ENCODE results near the gene GADL1. TPM values are rescaled to one million over a fixed set of nuclear protein-coding genes. Genes with fewer than 3 reads are reported as not detected.

Gene GADL1
- polyA plus RNA-seq, 4 donors, result 2.8 to 4.3 (median 3.8) TPM

DNA sequence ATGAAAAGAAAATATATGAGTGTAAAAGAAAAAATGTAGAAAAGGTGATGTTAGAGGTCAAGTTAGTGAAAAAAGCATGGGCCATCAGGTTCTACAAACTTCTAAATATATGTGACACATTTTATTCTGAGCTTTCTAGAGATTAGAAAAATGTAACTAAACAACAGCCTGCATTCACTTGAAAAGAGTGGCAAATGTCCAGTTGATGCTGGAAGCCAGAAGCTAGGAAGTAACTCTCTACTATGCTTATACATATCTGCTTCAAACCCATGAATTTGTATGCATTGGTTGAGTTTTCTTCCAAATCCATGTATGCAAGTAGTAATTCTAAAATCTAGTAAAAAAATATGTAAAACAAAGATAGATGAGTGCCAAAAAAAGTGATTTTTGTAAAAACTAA is 164.5 kb downstream of the GADL1 start:
- no peak for DNase-seq (ENCODE audit: low read depth in 4 of 4, low spot score in 3 of 4)

DNA sequence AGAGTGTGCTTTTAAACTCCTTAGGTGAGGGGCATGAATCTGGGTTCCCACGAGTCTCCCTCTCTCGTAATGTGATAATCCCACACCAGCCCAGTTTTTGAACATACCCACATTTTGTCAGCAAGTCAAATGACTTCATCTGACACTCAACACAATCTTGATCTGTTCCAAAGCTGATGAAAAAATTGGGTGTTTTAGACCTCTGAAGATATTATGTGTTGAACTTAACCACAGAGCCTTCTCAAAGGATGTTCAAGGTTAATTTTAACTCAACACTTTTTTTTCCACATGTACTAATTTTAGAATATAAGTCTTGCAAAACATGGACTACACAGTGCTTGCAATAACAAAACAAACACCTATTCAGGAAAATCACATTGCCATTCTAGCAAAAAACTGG is 164.9 kb downstream of the GADL1 start:
- no peak for DNase-seq (ENCODE audit: low read depth in 4 of 4, low spot score in 3 of 4)

DNA sequence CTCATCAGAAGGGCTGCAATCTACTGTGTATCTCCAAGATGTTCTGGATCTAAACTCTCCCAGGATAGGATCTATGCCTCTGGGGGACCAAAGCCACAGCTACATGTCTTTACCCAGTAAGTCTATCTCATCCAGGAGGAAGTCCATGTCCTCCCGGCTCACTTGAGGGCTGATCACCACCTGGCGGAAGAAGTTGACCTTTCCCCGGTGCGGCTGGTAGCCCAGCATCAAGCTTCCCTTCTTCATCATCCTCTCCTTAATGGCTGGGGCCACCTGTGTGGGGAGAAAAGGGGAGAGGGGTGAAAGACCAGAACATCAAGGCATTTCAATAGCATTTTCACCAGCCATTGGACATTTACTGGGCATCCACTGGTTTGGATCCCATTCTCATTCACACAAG is 166.3 kb downstream of the GADL1 start:
- no peak for DNase-seq (ENCODE audit: low read depth in 4 of 4, low spot score in 3 of 4)

DNA sequence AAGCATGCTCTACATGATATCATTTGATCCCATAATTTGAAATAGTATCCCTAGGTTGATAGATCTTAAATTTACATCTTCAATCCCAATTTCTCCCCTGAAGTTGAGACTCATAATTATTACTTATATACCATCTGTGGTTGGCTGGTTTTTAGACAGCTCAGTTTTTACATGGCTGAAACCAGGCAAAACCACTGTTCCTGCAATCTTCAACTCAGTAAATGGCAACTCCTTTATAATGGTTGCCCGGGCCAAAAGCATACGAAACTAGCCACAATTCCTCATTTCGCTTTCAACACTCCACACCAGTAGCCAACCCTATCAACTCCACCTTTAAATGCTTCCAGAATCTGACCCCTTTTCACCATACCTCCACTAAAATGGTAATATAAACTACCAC is 169.6 kb downstream of the GADL1 start:
- DNase-seq (ENCODE audit: low read depth in 4 of 4, low spot score in 3 of 4), result no peak

DNA sequence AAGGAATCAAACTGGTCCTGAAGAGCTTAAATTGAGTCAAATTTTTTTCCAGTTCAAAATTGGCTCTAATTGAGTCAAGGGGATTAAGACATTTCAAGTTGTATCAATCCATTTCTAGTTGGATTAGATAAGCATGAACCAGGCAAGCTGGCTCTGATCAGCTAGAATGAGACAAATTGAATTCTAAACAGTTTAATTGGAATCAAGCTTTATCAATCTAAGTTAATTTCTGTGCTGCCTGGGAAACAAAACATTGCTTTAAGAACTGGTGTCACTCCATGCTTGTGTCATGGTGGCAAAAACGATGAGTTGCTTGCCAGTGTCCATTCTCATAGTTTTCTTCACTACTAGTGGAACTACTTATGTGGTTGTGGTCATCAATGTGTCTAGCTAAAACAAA is 171.2 kb downstream of the GADL1 start:
- DNase-seq (ENCODE audit: low read depth in 4 of 4, low spot score in 3 of 4), result no peak

DNA sequence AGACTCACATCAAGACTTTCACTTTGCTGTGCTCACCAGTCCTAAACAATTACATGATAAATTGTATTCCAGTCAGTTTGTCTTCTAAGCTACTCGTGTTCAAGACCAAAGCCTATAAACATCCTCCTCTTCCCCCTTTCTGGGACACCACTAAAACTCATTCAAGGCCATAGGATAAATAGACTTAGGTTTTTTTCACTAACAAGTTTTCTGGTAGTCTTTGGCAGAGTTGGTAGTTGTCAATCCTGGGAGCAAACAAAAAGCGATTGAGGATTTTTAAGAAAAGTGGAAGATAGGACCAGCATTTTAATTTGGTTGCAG is 173.2 kb downstream of the GADL1 start:
- no peak for DNase-seq (ENCODE audit: low read depth in 4 of 4, low spot score in 3 of 4)

DNA sequence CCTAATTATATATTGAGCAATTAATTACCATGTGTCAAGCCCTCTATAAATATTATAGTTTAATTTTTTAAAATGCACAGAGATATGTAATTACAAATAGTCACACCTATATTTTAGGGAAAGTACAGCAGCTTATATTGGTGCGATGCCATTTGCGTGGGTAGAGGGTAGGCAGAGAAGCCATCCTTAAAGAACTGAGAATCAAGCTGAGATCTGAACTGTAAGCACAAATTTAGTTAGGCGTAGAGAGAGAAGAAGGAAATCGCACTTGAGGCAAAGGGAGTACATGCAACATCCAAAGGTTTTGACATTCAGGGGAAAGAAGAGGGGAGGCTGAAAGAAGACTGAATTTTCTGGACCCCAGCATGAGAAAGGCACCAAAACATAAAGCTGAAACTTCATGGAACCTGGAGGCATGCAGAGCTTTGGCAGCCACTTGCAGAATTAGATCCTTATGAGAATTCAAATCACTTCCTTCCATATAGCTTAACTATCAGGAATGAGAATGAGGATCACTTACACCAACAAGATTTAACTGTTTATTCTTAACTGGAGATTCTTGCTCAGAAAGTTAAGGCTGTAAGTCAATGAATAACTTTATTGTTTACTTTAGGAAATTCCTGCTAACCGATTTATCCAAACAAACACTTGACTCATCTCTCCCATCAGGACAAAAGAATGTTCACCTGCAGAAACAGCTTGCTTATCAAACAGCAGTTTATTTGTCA is 173.7 kb downstream of the GADL1 start:
- no peak for DNase-seq (ENCODE audit: low read depth in 4 of 4, low spot score in 3 of 4)

DNA sequence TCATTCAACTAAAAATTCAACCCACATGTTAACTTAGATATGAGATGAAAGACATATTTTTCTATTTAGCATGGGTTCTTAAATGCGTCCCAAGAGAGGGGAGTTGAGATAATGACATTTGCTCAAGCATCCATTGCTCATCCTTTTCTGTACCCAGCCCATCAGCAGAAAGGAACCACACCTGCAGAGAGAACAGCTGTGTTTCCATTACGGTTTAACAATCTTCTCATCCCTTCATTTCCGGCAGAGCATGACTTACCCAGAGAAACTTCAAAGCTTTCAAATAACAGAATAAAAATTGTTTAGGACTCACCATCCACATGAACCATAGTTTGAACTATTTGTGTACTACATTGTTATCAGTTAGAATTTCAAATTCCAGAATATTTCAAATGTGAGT is 174.9 kb downstream of the GADL1 start:
- DNase-seq (ENCODE audit: low read depth in 4 of 4, low spot score in 3 of 4), result no peak

DNA sequence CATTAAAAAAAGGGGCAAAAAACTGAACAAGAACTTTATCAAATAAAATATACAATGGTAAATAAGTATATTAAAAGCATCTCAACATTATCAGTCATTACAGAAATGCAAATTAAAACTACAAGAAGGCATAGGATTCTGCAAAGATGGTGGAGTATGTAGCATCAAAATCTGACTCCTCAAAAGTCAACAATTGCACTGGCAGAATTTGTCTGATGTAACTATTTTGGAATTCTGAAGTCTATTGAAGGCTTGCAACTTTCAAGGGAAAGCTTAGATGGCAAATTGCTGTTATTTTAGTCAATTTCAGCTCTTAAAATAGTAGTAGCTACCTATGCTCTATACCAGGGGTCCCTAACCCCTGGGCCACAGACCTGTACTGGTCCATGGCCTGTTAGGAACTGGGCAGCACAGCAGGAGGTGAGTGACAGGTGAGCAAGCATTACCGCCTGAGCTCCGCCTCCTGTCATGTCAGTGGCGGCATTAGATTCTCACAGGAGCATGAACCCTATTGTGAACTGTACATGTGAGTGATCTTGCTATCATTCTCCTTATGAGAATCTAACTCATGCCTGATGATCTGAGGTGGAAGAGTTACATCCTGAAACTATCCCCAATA is 180.5 kb downstream of the GADL1 start:
- DNase-seq (ENCODE audit: low read depth in 4 of 4, low spot score in 3 of 4), result no peak

DNA sequence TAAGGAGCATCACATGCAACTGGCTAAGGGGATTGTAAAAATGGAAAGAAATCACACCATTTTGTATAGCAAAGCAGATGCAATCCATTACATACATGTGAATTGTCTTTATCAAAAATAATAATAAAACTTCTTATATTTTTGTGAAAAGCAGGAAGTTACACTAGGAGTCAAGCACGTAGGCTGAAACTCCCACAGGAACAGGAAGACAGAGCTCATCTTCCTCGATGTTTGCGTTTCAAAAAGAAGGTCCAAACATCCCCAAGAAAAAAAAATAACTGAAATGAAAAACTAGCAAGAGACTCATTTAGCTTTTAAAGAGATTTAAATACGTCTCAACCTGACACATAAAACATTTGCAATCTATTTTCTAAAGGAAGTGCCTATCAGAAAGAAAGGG is 181.5 kb downstream of the GADL1 start:
- no peak for DNase-seq (ENCODE audit: low read depth in 4 of 4, low spot score in 3 of 4)

DNA sequence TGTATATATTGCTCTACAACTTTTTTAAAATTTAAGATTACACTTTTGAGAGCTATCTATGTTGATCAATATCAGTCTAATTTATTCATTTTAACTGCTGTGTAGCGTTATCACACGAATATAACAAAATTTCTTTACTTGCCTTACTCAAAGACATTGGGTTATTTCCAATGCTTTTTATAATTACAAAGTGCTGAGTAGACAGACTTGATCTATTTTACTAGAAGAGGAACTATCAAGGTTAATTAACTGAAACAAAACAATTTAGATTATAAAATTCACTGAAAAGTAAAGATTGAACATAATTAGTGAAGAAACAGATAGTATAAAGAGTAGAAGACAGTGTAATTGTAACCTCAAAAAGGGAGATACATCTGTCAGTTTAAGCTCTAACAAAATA is 182.6 kb downstream of the GADL1 start:
- DNase-seq (ENCODE audit: low read depth in 4 of 4, low spot score in 3 of 4), result no peak

DNA sequence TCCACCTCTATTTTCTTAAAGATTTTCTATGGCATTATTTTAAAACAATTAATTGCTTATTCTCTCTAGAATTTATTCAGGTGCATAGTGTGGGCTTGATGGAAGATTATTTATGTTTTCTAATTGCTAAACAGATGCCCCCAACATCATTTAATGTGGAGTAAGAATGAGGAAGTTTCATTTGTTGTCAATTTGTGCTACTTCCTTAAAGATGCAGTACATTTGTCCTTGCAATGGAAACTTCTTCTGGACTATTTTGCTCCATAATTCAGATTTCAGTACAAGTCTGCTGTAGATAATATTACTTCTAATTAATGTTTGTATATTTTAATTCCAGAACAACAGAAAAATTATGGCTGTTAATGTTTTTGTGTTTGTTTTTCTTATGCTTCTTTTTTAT is 183.3 kb downstream of the GADL1 start:
- no peak for DNase-seq (ENCODE audit: low read depth in 4 of 4, low spot score in 3 of 4)

DNA sequence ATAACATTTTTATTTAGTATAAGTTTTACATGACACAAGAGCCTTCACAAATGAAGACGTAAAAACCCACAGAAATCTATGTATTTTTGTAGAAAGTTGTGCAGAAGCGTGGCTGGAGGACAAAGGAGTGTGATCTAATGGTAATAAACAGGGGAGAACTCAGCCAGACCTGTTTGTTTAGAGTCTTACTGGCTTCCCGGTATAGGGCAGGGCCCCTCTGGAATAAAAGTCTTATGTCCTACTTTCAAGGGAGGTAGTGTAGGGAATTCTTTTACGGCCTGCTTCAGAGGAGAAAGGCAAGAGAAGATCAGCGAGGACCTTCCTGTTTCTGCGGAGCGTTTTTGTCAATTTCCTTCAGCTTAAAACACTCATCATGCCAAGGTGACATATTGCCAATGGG is 184.4 kb downstream of the GADL1 start:
- DNase-seq (ENCODE audit: low read depth in 4 of 4, low spot score in 3 of 4), result no peak

DNA sequence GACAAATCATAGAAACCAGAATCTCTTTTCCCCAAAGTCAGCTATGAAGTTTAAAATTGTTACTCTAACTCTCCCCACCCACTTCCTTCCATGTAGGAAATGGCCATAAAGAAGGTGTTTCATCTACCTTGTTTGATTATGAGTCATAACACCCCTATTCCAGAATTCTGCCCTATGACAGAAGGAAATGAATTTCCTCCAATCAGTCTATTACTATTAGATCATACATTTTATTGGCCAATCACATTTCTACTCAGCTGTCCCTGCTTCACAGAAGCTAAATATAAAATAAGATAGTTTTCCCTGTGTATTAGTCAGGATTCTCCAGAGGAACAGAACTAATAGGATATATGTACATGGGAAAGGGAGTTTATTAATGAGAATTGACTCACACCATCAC is 186.0 kb downstream of the GADL1 start:
- no peak for DNase-seq (ENCODE audit: low read depth in 4 of 4, low spot score in 3 of 4)

DNA sequence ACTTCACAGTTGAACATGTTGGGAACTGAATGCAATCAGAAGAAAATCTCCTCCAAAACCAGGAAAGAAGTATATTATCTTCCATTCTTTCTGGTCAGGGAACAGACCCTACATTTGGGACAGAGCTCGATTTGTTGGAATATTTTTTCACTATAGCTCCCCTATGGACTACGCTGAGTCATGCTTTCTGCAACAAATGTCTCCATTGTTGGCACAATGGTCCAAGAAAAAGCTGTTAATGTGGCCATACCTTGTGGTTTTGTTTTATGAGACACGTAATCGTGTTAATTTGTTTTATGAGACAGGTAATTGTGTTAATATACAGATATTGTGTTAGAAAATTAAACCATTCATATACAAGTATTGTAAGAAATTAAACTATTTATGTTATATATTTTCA is 186.6 kb downstream of the GADL1 start:
- DNase-seq (ENCODE audit: low read depth in 4 of 4, low spot score in 3 of 4), result no peak

DNA sequence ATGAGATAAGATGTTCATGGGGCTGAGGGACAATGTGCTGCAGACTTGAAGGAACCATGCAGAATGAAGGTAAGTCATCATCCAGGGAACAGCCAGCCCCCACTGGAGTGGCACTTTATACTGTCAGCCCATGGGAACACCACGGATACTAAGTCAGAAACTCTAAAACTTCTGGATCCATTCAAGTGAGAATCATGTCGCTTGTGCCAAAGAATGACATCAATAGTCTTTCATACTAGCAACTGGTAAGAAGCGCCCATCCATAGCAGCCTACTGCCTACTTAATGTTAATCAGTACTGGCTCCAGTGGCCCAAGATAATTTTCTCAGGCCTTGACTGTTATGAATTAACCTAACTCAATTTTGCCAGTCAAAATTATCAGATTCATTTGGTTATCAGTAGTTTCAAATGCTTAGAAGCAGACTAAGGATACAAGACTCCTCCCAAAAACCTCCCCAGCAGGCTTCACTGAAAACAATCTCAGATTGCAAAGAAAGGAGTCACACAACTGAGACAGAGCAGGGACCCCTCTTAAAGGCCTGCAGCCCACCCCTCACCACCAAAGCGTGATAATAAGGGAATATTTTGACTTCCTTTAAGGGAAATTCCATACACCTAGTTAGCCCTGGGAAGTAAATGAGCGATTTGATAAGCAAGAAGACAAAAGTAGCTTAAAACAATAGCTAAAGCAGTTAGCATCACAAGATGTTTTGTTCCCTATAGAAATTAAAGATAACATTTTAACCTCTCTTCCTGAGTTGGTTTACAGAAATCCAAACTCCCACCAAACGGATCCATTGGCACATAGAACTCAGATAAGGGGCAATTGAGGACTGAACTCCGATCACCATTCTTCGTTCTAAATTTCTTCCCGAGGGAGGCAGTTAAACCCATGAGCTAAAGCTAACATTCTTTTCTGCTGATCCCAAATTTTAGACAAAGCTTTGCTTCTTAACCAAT is 189.2 kb downstream of the GADL1 start:
- no peak for DNase-seq (ENCODE audit: low read depth in 4 of 4, low spot score in 3 of 4)

DNA sequence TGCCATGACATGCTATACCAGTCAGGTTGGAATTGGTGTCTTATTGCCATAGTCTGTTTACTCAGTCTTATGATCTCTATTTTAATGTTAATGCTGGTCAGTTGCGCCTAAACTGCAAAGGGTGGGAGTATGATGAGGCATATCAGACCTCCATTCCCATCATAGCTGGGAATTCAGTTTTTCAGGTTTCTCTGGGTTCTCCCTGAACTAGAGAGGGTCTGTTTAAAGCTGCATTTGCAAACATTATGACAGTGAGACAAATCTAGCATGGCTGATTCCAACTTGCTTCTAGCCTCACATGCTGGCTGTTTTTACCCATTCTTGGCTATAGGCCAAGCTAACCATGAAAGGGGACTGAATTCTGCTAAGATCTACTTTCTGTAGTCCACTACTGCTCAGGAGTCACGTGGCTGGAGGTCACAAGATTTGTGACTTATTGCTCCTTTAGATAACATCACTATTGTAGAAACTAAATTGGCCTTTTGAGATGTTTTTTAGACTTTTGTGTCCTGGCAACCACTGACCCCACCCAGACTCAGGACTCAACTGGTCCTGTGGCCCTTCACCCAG is 191.5 kb downstream of the GADL1 start:
- no peak for DNase-seq (ENCODE audit: low read depth in 4 of 4, low spot score in 3 of 4)

DNA sequence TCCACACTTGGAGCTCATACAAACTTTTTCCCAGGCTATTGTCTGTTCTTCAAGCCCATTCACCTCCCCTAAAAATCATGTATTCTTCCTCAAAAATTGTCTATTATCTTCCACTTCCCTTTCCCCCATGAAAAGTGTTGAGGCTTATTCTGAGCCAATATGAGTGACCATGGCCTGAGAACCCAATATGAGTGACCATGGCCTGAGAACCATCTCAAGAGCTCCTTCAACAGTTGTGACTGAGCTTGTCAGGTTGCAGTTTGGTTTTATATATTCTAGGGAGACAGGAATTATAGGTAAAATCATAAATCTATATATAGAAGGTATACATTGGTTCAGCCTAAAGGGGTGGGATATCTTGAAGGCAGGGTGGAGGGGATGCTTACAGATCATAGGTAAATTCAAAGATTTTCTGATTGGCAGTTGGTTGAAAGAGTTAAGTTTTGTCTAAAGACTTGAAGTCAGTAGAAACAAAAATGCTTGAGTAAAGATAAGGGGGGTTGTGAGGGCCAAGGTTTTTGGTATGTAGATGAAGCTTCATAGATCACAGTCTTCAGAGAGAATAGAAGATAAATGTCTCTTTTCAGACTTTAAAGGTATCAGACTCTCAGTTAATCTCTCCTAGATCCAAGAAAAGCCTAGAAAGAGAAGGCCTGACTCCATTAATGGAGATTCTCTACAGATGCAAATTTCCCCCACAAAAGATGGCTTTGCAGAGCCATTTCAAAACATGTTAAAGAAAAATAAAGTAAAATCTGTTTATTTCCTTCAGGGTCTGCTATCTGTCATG is 192.2 kb downstream of the GADL1 start:
- no peak for DNase-seq (ENCODE audit: low read depth in 4 of 4, low spot score in 3 of 4)

DNA sequence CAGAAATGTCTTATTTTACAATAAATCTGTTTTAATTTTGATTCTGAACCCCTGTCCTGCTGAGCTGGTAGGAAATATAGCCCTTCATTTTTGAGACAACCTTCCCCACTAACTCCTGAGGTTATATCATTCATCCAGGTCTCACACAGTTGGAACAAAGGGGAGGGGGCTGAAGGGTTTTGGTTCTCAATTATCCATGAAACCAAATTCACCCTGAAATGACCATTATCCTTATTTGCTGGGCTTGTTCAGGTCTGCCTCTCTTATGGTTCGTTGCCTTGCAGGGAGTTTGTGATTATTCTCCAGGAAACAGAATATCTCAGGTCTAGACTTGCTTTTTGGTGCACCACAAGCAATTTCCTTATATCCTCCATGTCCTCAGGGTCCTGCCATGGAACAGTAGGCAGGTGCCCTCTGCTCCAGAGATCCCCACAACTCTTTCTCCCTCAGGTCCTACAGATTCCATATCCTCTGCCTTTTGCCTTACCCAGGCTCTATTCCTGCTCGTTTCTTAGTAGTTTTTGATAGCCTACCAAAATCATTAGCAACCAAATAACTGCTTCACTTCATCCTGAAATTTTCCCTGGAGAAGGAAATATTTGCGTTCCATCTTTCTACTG is 193.6 kb downstream of the GADL1 start:
- no peak for DNase-seq (ENCODE audit: low read depth in 4 of 4, low spot score in 3 of 4)

DNA sequence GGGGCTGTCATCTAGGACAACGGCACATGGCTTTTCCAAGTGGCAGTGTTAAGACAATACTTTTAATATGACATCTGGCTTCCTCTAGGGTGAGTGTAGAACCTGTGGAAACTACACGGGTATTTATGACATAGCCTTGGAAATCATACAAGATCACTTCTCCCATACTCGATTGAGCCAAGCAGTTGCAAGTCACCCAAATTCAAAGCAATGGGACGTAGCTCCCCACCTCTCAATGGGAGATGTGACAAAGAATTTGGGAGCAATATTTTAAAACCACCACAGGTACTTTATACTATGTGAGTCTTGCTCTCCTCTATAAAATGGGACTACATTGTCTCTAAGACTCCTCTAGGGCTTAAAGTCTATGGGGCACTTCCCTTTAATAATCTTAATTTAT is 194.5 kb downstream of the GADL1 start:
- DNase-seq (ENCODE audit: low read depth in 4 of 4, low spot score in 3 of 4), result no peak
